ENCODE measurements around the gene VSIG8.
"Not testable (repeated sequence)": the region's sequence is repeated elsewhere in the genome, so short reads cannot be mapped to it uniquely, and the experiment has no call there.

GRCh38 chr1:159904036-159904435 lies 41.6 kb upstream of the VSIG8 start:
- TF ChIP-seq CTCF, POLR2A (IDR thresholded peaks at IDR 0.05): not testable (repeated sequence)
